Measurements from ENCODE around the gene MAGEE1. TPM values are rescaled to one million over a fixed set of nuclear protein-coding genes. Genes with fewer than 3 reads are reported as not detected.

Gene MAGEE1
- total and polyA plus RNA-seq, 2 of the 8 experiments (the other 6 are each of a cell fraction or from before 2014, with no cell fraction given): 1.3 to 10.2 TPM

GRCh38 chrX:76454456-76454927 is 27.0 kb downstream of the MAGEE1 start (continued):
- TF ChIP-seq KDM1A (IDR thresholded peaks at IDR 0.05; ENCODE audit: borderline replicate concordance, low read length): no peak

Measured in H1 (cell line).